K562 (cell line): ENCODE measurements around the gene IL12RB1. TPM values are rescaled to one million over a fixed set of nuclear protein-coding genes. Genes with fewer than 3 reads are reported as not detected.

ENCODE experiments used
- ATF2 ChIP-seq: sonication (generic); formaldehyde crosslinking; IDR thresholded peaks from 2 replicates; pipeline ENCODE4 v1.8.1; 2022; ENCODE audit warnings: missing genetic modification reagents
- CBX3 ChIP-seq, 2 experiments: IDR thresholded peaks; 1 replicate in 1 of 2; 2 replicates in 1 of 2; pipeline ENCODE4 v1.6.1; 2012; ENCODE audit warnings: inconsistent platforms in 2 of 2, low read length in 2 of 2, borderline replicate concordance in 1 of 2, control low read depth in 1 of 2
- CEBPB ChIP-seq: fragments of 450-650 bp; IDR thresholded peaks from 2 replicates; pipeline ENCODE4 v1.6.1; 2016; ENCODE audit warnings: missing genetic modification characterization, missing compliant biosample characterization
- E4F1 ChIP-seq: fragments of 250-450 bp; sonication (Bioruptor Pico); IDR thresholded peaks from 2 replicates; pipeline ENCODE4 v1.5.0; 2021; ENCODE audit warnings: mild to moderate bottlenecking, borderline replicate concordance
- FIP1L1 ChIP-seq: fragments of 200-400 bp; formaldehyde crosslinking; IDR thresholded peaks from 2 replicates; pipeline ENCODE4 v1.6.1; 2018; ENCODE audit warnings: mild to moderate bottlenecking, low read depth, low read length; ENCODE audit not compliant: poor library complexity, severe bottlenecking
- FOXA3 ChIP-seq, 2 experiments: fragments of 450-650 bp in 1 of 2; sonication (generic) in 1 of 2; formaldehyde crosslinking; IDR thresholded peaks in 1 of 2; conservative IDR thresholded peaks in 1 of 2; 2 replicates each; pipeline versions ENCODE4 v1.4.0 to v1.8.0; 2020 to 2022; ENCODE audit warnings: mild to moderate bottlenecking in 2 of 2, missing genetic modification reagents in 1 of 2
- KDM2B ChIP-seq: fragments of 250-450 bp; sonication (Bioruptor Pico); IDR thresholded peaks from 2 replicates; pipeline ENCODE4 v1.8.0; 2021; ENCODE audit warnings: mild to moderate bottlenecking, moderate library complexity
- PHTF2 ChIP-seq: fragments of 250-450 bp; sonication (Bioruptor Pico); IDR thresholded peaks from 2 replicates; pipeline ENCODE4 v1.5.0; 2021; ENCODE audit warnings: mild to moderate bottlenecking
- SAP30 ChIP-seq: fragments of 200-600 bp; sonication (generic); IDR thresholded peaks from 2 replicates; pipeline ENCODE4 v1.6.1; 2012; ENCODE audit warnings: borderline replicate concordance, low read depth, mild to moderate bottlenecking, moderate library complexity, low read length, control low read depth, inconsistent platforms; ENCODE audit not compliant: insufficient read depth, poor library complexity, severe bottlenecking
- SMAD2 ChIP-seq: fragments of 150-350 bp; IDR thresholded peaks from 2 replicates; pipeline ENCODE4 v1.6.1; 2014; ENCODE audit warnings: low read depth, mild to moderate bottlenecking, low read length
- STAT6 ChIP-seq: sonication (generic); formaldehyde crosslinking; IDR thresholded peaks from 2 replicates; pipeline ENCODE4 v1.8.1; 2023; ENCODE audit warnings: mild to moderate bottlenecking, missing genetic modification reagents
- THAP12 ChIP-seq: fragments of 250-450 bp; sonication (Bioruptor Pico); IDR thresholded peaks from 2 replicates; pipeline ENCODE4 v1.9.0; 2021; ENCODE audit warnings: mild to moderate bottlenecking, inconsistent platforms
- USF1 ChIP-seq: sonication (generic); formaldehyde crosslinking; IDR thresholded peaks from 2 replicates; pipeline ENCODE4 v1.9.0; 2022; ENCODE audit warnings: mild to moderate bottlenecking, missing genetic modification reagents
- ZFX ChIP-seq: sonication (generic); formaldehyde crosslinking; IDR thresholded peaks from 2 replicates; pipeline ENCODE4 v1.8.0; 2022; ENCODE audit warnings: mild to moderate bottlenecking, missing genetic modification reagents, moderate library complexity
- ZKSCAN1 ChIP-seq: fragments of 150-350 bp; IDR thresholded peaks from 2 replicates; pipeline ENCODE4 v1.6.1; 2016; ENCODE audit warnings: low read depth, low read length
- ZNF124 ChIP-seq: sonication (generic); formaldehyde crosslinking; IDR thresholded peaks from 2 replicates; pipeline ENCODE4 v1.8.1; 2022; ENCODE audit warnings: missing genetic modification reagents
- ZNF212 ChIP-seq: fragments of 450-650 bp; formaldehyde crosslinking; IDR thresholded peaks from 2 replicates; pipeline ENCODE4 v1.4.0; 2020; ENCODE audit warnings: mild to moderate bottlenecking
- polyA plus RNA-seq, 8 experiments: library from polyadenylated mRNA; depleted of rRNA in 4 of 8; stranded (reverse) in 5 of 8; unstranded in 3 of 8; fragments of >200 nt; fragmentation: Nextera tagmentation in 2 of 8; fragmentation: Illumina TruSeq in 1 of 8; extraction: Ambion mirVana in 2 of 8; extraction: Trizol in 1 of 8; gene quantifications; 2 replicates each; pipeline versions ENCODE4 v1.2.1 to v1.2.3, GENCODE V29; 2011 to 2014; ENCODE audit warnings: inconsistent platforms in 1 of 8, missing spikeins in 1 of 8
- total RNA-seq, 7 experiments: library from RNA; depleted of rRNA in 6 of 7; stranded (reverse); fragments of >200 nt in 6 of 7; fragmentation: Illumina TruSeq in 2 of 7; extraction: Trizol in 2 of 7; gene quantifications; 2 replicates each; pipeline versions ENCODE4 v1.2.1 to v1.2.3, GENCODE V29; 2011 to 2021; ENCODE audit warnings: low replicate concordance in 1 of 7

IL12RB1 gene
- total and polyA plus RNA-seq, 9 of the 15 experiments (the other 6 are each of a cell fraction or from before 2014, with no cell fraction given): 0.04 to 0.07 (median 0.06) TPM; not detected in 5

GRCh38 chr19:18093439-18094161, 6.9 kb upstream of the IL12RB1 start (continued):
- no peak for TF ChIP-seq THAP12
- no peak for TF ChIP-seq FOXA3 (CRISPR knock-in tag; conservative IDR thresholded peaks at IDR 0.05 in 1 of 2, IDR thresholded peaks at IDR 0.05 in 1 of 2)
- TF ChIP-seq ZFX (CRISPR knock-in tag): no peak
- TF ChIP-seq CBX3 (IDR thresholded peaks at IDR 0.05; ENCODE audit: borderline replicate concordance in 1 of 2, low read length in 2 of 2): peak in 1 of 2 experiments; percentile 66; a peak in 1 of 3 replicates
- no peak for TF ChIP-seq STAT6
- TF ChIP-seq CEBPB (tag): no peak
- TF ChIP-seq KDM2B: no peak
- no peak for TF ChIP-seq FIP1L1
- no peak for TF ChIP-seq PHTF2 (CRISPR knock-in tag)
- no peak for TF ChIP-seq ATF2 (CRISPR knock-in tag)
- TF ChIP-seq SMAD2: no peak
- no peak for TF ChIP-seq ZNF212 (CRISPR knock-in tag)
- TF ChIP-seq E4F1 (CRISPR knock-in tag): no peak
- no peak for TF ChIP-seq SAP30
- peak; percentile 99 for TF ChIP-seq USF1 (CRISPR knock-in tag)
- no peak for TF ChIP-seq ZKSCAN1
- no peak for TF ChIP-seq ZNF124 (CRISPR knock-in tag)
